ENCODE results near the gene IL1RAPL1.

IL1RAPL1 gene

DNA sequence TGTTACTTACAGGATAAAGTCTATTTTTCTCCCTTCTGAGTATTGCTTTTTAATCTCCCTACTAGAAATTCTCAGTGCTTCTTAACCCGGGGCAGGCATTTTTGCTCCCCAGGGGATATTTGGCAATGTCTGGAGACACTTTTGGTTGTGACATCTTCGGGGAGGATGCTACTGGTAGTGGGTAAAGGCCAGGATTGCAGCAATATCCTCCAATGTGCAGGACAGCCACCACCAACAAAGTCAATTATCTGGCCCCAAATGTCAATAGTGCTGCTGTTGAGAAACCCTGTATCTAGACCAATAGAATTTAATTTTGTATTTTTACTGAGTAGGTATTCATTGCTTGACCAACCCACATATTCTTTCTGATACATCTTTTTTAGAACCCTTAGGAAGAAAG, 958.6 kb downstream of the IL1RAPL1 start:
- no peak for DNase-seq

DNA sequence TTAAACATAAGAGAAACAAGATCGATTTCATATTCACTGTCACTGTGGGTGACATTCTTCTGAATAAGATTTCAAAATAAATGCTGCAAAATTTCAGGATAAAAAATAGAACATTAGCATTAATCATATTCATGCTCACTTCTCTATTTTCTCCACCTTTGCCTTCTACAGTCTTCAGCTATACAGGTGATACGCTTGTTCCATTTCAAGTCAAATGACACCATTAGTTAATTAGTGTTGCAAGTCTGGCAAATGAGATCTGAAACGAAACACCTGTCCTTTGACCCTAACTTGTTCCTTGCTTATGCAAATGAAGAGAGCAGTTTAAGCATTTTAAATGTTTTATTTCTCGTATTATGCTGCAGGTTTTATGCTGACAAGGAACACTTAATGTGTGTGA, 960.6 kb downstream of the IL1RAPL1 start:
- no peak for DNase-seq

DNA sequence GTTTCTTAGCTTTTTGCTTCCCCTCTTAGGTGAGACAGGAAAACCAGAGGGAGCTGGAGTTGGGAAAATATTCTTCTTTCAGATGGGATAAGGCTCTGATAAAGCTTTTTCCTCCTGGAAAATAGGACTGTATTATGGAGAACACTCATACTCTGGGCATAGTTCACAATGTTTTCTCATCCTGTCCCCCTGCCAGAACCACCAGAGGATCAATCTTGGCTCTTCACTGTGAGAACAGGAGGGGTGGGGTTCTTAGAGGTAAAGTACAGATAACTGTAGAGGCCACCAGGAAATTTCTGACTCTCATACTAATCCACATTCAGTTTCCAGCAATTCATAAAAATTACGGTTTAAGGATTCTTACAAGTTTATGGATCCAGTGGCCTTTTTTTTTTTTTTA, 966.3 kb downstream of the IL1RAPL1 start:
- DNase-seq = no peak

- DNase-seq = no peak
These were observed 968.3 kb downstream of the IL1RAPL1 start for GRCh38 chrX:29555465-29556091.

GRCh38 chrX:29560065-29560464, 972.8 kb downstream of the IL1RAPL1 start:
- no peak for DNase-seq

- peak; percentile 13 for DNase-seq
These were observed 974.2 kb downstream of the IL1RAPL1 start for GRCh38 chrX:29561417-29561816.

- DNase-seq = no peak
These were observed 993.3 kb downstream of the IL1RAPL1 start for GRCh38 chrX:29580560-29580959.

GRCh38 chrX:29581223-29581622, 994.0 kb downstream of the IL1RAPL1 start:
- DNase-seq = no peak

GRCh38 chrX:29587107-29587506, 999.9 kb downstream of the IL1RAPL1 start:
- DNase-seq = no peak

GRCh38 chrX:29590921-29591320, 1003.7 kb downstream of the IL1RAPL1 start:
- no peak for DNase-seq

- DNase-seq = no peak
These were observed 1017.1 kb downstream of the IL1RAPL1 start for GRCh38 chrX:29604381-29604780.

GRCh38 chrX:29617276-29617675, 1030.0 kb downstream of the IL1RAPL1 start:
- peak; percentile 58 for DNase-seq

GRCh38 chrX:29617725-29618124, 1030.5 kb downstream of the IL1RAPL1 start:
- peak; percentile 0 for DNase-seq

DNA sequence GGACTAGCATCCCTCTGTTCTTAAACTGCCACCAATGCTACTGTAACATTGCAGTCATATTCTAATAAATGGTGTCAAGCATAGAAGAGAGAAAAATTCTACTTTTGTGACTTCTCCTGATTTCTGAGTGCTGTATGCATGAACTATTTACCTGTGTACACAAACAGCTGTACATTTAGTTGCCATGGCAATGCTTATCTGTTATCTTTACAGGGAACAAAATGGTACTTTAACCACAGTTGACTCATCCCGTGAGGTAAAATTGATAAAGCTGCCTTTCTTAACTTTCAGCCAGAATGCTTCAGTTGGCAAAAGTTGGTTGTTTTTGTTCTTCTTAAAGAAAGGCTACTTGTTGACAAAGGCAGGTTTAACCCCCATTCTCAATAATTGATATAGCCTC, 1040.6 kb downstream of the IL1RAPL1 start:
- DNase-seq = no peak

DNA sequence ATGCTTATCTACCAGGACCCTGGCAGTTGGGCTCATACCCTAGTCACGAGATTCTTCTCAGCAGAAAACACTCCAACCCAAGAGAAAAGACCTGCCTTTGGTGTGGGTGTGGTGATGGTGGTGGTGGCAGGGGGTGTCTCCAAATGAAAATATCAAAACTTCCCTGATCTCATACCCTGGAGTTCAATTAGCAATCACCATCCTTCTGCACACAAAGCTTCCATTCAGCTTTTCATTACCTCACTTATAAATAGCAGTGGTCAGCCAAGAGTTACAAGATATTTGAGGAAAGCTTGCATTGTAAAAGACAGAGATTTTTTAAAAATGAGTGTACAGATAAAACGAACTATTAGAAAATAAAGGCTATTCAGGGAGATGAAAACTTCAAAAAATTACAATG, 1047.3 kb downstream of the IL1RAPL1 start:
- DNase-seq = no peak

- no peak for DNase-seq
These were observed 1049.1 kb downstream of the IL1RAPL1 start for GRCh38 chrX:29636331-29636730.

DNA sequence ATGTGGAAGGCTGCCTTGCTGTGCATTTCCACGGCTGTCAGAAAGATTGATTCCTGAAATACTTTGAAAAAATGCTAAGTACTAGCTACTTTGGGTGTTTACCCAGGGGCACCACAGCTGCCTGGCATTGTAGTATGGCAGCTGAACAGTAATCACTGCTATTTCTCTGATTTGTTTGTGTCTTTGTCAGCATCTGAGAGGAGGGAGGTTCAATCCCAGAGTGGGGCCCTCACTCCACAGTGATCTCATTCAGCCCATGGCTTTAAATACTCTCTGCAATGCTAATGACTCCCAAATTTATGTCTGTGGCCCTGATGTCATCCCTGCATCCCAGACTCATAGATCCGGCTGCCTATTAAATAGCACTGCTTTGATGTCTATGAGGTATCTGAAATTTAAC, 1052.9 kb downstream of the IL1RAPL1 start:
- DNase-seq = no peak

GRCh38 chrX:29641461-29641860, 1054.2 kb downstream of the IL1RAPL1 start:
- DNase-seq = no peak

- no peak for DNase-seq
These were observed 1055.9 kb downstream of the IL1RAPL1 start for GRCh38 chrX:29643181-29643580.

DNA sequence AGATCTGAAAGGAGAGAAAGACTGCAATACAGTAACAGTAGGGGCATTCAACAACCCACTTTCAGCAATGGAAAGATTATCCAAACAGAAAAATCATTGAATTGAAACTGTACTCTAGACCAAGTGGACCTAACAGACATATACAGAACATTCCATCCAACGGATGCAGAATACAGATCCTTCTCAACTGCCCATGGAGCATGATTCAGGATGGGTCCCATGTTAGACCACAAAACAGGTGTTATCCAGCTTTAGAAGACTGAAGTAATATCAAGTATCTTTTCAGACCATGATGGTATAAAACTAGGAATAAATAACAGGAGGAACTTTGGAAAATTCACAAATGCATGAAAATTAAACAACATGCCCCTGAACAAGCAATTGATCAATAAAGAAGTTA, 1060.9 kb downstream of the IL1RAPL1 start:
- DNase-seq = no peak

- DNase-seq = peak; percentile 55
These were observed 1065.2 kb downstream of the IL1RAPL1 start for GRCh38 chrX:29652484-29652883.

GRCh38 chrX:29653721-29654120, 1066.5 kb downstream of the IL1RAPL1 start:
- no peak for DNase-seq

DNA sequence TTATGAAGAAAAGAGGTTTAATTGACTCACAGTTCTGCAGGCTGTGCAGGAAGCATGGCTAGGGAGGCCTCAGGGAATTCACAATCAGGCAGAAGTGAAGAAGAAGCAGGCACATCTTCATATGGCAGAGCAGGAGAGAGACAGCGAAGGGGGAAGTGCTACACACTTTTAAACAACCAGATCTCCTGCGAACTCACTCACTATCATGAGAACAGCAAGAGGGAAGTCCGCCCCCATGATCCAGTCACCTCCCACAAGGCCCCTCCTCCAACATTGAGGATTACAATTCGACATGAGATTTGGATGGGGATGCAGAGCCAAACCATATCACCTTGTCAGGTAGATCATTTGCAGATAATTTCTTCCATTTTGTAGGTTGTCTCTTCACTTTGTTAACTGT, 1072.7 kb downstream of the IL1RAPL1 start:
- no peak for DNase-seq

- peak; percentile 66 for DNase-seq
These were observed 1074.0 kb downstream of the IL1RAPL1 start for GRCh38 chrX:29661290-29661689.

DNA sequence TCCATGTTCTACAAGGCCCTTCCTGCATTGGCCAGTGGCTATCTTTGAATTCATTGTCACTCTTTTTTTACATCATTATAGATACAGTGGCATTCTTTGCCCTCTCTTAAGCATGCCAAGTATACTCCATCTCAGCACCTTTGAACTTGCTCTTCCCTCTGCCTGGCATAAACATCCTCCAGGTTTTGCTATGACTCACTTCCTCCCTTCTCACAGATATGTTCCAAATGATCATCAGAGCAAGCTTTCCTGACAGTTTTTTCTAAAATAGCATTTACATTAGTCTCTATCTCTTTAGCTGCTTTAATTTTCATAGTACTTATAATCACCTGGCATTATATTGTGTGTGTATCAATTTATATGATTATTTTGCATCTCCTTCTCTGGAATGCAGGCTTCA, 1074.9 kb downstream of the IL1RAPL1 start:
- peak; percentile 32 for DNase-seq
